H1 (cell line): ENCODE data around the gene ACTL6A. TPM values are rescaled to one million over a fixed set of nuclear protein-coding genes. Genes with fewer than 3 reads are reported as not detected.

Source experiments
- CHD7 ChIP-seq: fragments of 300-600 bp; sonication (generic); IDR thresholded peaks from 2 replicates; pipeline ENCODE4 v1.7.1; 2012; ENCODE audit warnings: low read length, moderate library complexity, mild to moderate bottlenecking, inconsistent platforms; ENCODE audit not compliant: insufficient replicate concordance
- GTF2F1 ChIP-seq: IDR thresholded peaks from 2 replicates; pipeline ENCODE4 v1.6.1; 2012; ENCODE audit warnings: low read depth, low read length, improper control_type of control experiment, borderline replicate concordance
- HDAC2 ChIP-seq, 2 experiments: fragments of 300-600 bp in 1 of 2; sonication (generic) in 1 of 2; IDR thresholded peaks; 2 replicates each; pipeline ENCODE4 v1.6.1; 2011 to 2012; ENCODE audit warnings: low read depth in 2 of 2, low read length in 2 of 2, mild to moderate bottlenecking in 2 of 2, moderate library complexity in 2 of 2, borderline replicate concordance in 1 of 2, inconsistent platforms in 1 of 2
- JUND ChIP-seq: IDR thresholded peaks from 2 replicates; pipeline ENCODE4 v1.6.1; 2011; ENCODE audit warnings: mild to moderate bottlenecking, improper control_type of control experiment, low read length
- KDM4A ChIP-seq: IDR thresholded peaks from one replicate; pipeline ENCODE4 v1.7.1; 2012; ENCODE audit warnings: low read depth, mild to moderate bottlenecking, moderate library complexity, low read length, inconsistent platforms; ENCODE audit not compliant: severe bottlenecking
- NANOG ChIP-seq: IDR thresholded peaks from 2 replicates; pipeline ENCODE4 v1.6.1; 2011; ENCODE audit warnings: low read length, low read depth, mild to moderate bottlenecking, inconsistent platforms; ENCODE audit not compliant: insufficient read depth, poor library complexity, severe bottlenecking
- POU5F1 ChIP-seq: IDR thresholded peaks from 2 replicates; pipeline ENCODE4 v1.6.1; 2011; ENCODE audit warnings: low read depth, mild to moderate bottlenecking, low read length, moderate library complexity
- RBBP5 ChIP-seq: IDR thresholded peaks from 2 replicates; pipeline ENCODE4 v1.7.1; 2012; ENCODE audit warnings: low read depth, mild to moderate bottlenecking, inconsistent platforms, low read length, moderate library complexity, borderline replicate concordance
- SIRT6 ChIP-seq: IDR thresholded peaks from one replicate; pipeline ENCODE4 v1.7.1; 2012; ENCODE audit warnings: low read length, inconsistent platforms
- TAF7 ChIP-seq: optimal IDR thresholded peaks from 2 replicates; pipeline ENCODE3; 2011; ENCODE audit warnings: low read depth, mild to moderate bottlenecking, inconsistent platforms, low read length, moderate library complexity, borderline replicate concordance
- TCF12 ChIP-seq: IDR thresholded peaks from 2 replicates; pipeline ENCODE4 v1.6.1; 2011; ENCODE audit warnings: low read depth, mild to moderate bottlenecking, low read length
- ZNF274 ChIP-seq: IDR thresholded peaks from 2 replicates; pipeline ENCODE4 v1.7.0; 2012; ENCODE audit warnings: low read length, borderline replicate concordance; ENCODE audit errors: extremely low read depth
- polyA plus RNA-seq, 7 experiments: library from polyadenylated mRNA; depleted of rRNA in 3 of 7; stranded (reverse) in 5 of 7; unstranded in 2 of 7; fragments of >200 nt in 5 of 7; fragments of 200-250 nt in 2 of 7; gene quantifications; 1 replicate in 5 of 7; 2 replicates in 1 of 7; 4 replicates in 1 of 7; pipeline versions ENCODE4 v1.2.1 to v1.2.3, GENCODE V29; 2011 to 2013; ENCODE audit warnings: missing spikeins in 2 of 7, mixed read lengths in 2 of 7
- total RNA-seq: library from RNA; stranded (reverse); fragmentation: NEBNext Ultra II Directional; extraction: Animal tissue kit (Norgen Biotek cat#: 25700); gene quantifications from 2 replicates; pipeline ENCODE4 v1.2.1, GENCODE V29; 2021

Gene ACTL6A
- total and polyA plus RNA-seq, 2 of the 8 experiments (the other 6 are each of a cell fraction or from before 2014, with no cell fraction given), result 76.9 to 99.5 TPM

DNA sequence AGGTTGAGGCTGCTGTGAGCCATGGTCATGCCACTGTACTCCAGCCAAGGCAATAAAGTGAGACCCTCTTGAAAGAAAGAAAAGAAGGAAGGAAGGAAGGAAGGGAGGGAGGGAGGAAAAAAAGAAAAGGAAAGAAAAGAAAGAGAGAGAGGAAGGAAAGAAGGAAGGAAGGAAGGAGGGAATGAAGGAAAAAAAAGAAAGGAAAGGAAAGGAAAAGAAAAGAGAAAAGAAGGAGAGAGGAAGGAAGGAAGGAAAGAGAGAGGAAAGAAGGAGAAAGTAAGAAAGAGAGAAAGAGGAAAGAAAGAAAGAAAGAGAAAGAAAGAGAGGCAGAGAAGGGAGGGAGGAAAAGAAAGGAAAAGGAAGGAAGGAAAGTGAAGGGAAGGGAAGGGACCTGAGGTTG, 20.4 kb upstream of the ACTL6A start (continued):
- TF ChIP-seq CHD7 (no peak), SIRT6 (no peak), RBBP5 (no peak), NANOG (no peak), GTF2F1 (no peak), TAF7 (no peak), JUND (no peak), TCF12 (no peak), POU5F1 (no peak), KDM4A (no peak), HDAC2 (IDR thresholded peaks at IDR 0.05; ENCODE audit: borderline replicate concordance in 1 of 2, low read depth in 2 of 2, low read length in 2 of 2) (no peak), ZNF274 (no peak)
